DMS114 treated with DMSO at 0.1 percent for 48 hours (cell line): ENCODE results near the gene EML5.
"Not testable (repeated sequence)": the region's sequence is repeated elsewhere in the genome, so short reads cannot be mapped to it uniquely, and the experiment has no call there.

Experiments
- DNase-seq: peaks from one replicate; lab custom pipeline; 2025; ENCODE audit not compliant: unreplicated experiment; lab: John Stamatoyannopoulos, UW

EML5 gene

DNA sequence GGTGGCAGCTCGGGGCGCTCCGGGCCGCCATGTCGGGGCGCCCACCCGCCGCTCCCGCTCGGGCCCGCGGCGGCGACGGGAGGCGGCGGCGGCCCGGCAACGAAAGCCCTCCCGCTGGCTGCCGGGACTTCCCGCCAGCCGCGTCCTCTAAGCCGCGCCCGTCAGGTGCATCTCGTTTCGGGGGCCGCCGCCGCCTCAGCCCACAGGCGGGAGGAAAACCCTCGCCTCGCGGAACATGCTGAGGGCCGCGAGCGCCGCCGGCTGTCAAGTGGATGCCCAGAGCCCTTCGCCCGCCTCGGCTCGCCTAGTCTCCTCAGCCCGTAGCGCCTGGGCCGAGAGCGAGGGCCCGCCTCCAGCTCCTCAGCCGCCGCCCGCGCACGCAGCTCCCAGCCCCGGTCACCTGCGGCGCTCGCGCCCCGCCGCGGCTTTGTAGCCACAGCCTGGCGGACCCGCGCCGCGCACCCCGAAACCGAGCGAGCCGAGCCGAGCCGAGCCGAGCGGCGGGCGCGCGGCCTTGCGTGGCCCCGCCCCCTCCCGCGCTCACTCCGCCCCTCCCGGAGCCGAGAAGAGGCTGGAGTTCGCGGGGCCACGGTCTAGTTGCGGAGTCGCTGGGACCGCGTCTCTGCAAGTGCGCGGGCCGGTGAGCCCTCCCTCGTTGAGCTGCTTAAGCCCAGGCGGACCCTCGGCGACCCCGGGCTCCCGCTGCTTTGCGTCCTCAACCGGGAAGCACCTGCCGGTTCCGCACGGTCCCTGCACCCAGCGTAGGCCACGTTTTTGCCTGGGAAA lies at the start of gene EML5:
EML5 (minus strand) TSS at position 481 of the 786 bp plus-strand sequence; CDS start at position 31, 450 bp downstream.
- peak; percentile 36 for DNase-seq

DNA sequence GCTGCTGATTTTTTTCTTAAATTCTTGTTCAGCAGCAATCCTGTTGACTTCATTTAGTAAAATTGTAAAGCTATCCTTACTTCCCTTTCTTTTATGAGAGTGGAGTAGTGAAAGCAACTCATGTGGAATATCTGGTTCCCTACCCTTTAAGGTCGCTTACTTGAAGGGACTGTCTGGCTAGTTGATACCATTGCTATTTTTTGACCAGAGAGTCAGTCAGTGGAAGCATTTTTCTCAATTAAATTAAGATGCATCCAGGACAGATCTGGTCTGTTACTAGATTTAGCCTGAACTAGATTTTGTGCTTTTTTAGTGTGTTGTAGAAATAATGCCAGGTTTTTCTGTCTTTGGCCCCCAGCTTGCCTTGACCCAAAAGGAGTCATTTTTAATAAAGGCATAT lies 49.7 kb upstream of the EML5 start:
- DNase-seq, result no peak

DNA sequence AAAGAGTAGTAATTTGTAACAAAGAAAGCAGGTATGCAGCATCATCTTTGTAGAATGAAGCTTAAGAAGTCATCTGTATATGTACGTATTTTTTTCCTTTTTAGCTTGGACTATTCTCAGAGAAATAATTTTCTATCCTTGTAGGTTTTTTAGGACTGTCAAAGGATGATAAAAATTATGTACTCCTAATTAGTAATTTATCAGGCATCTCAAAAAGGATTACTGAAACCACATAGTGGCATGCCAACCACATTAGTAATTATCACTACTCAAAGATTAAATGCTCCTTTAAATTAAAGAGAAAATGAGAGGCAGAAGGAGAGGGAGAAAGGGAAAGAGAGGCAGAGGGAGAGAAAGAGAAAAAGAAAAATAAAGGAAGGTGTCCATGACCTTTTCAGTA lies 49.0 kb upstream of the EML5 start:
- no peak for DNase-seq

- no peak for DNase-seq
Observed at GRCh38 chr14:88840926-88841325, 48.2 kb upstream of the EML5 start.

- no peak for DNase-seq
Observed at GRCh38 chr14:88838015-88838414, 45.3 kb upstream of the EML5 start.

DNA sequence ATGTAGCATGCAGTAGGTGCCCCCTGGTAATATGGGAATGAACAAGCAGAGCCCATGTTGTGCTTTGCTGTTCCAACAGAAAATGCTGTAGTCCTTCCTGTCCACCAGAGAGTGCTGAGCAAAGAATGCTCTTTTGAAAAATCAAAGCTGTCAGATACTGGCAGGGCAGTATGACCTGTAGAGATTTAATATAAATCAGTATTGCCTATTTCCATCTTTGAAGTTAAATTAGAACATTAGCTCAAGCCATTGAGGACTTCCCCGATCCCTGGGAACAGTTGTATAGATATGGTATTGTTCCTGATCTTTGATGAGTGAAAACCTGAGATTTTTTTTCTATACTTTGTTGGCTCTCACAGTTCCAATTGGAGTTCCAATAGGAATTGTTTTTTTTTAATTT lies 44.7 kb upstream of the EML5 start:
- no peak for DNase-seq

DNA sequence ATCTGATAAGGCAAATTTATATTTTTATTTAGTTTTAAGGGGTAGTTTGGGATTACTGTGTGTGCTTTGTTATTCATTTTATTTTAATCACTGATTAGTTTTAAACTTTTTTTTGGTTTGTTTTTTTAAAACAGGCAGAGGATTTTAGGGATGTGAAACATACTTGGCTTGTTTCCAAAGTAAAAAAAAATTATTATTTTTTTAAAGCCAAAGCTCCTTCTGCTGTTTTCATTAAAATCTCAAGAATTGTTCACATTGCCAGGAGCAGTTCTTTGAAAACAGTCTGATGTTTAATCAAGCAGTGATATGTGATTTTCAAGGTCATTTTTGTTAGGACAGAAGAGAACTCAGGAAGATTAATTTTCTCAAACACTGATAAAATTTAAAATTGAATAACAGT lies 42.9 kb upstream of the EML5 start:
- DNase-seq, result no peak

GRCh38 chr14:88834883-88835431 lies 42.2 kb upstream of the EML5 start:
- no peak for DNase-seq

- no peak for DNase-seq
Observed at GRCh38 chr14:88831284-88831683, 38.5 kb upstream of the EML5 start.

- no peak for DNase-seq
Observed at GRCh38 chr14:88829685-88830302, 37.0 kb upstream of the EML5 start.

GRCh38 chr14:88829188-88829587 lies 36.4 kb upstream of the EML5 start:
- DNase-seq, result no peak

- DNase-seq, result no peak
Observed at GRCh38 chr14:88825503-88825902, 32.8 kb upstream of the EML5 start.

GRCh38 chr14:88825078-88825458 lies 32.3 kb upstream of the EML5 start:
- DNase-seq, result no peak

DNA sequence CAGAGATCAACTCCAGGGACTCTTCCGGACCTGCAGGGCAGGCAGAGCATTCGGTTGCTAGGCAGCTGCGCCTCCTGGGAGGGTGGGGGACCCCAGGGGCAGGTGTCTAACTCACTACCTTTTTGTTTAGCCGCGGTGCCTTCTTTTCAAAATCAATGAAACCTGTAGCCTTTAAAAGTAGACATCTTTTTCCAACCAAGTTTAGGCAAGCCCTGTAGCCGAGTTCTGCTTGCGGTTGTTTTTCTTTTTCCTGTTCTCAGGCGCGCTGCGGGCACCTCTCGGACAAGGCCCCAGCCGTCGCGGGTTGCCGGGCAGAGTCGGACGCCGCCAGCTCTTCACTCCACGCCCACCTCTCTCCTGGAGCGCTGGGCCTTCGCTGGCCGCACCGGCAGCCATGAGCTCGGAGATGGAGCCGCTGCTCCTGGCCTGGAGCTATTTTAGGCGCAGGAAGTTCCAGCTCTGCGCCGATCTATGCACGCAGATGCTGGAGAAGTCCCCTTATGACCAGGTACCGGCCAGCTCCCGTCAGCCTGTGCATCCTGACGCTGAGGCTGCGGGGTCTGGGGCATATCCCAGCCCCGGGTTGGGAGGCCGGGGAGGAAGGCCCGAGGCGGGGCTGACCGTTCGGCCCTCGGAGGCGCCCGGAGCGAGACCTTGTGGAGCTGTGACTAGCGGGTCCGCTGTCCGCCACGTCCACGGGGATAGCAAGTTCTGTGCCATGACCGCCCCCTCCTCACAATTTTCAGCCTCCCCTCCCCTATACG lies 31.7 kb upstream of the EML5 start, which contains the start of gene TTC8:
TTC8 (plus strand) TSS at position 338 of the 764 bp plus-strand sequence; CDS start at position 395, 57 bp downstream.
- DNase-seq, result peak; percentile 79

DNA sequence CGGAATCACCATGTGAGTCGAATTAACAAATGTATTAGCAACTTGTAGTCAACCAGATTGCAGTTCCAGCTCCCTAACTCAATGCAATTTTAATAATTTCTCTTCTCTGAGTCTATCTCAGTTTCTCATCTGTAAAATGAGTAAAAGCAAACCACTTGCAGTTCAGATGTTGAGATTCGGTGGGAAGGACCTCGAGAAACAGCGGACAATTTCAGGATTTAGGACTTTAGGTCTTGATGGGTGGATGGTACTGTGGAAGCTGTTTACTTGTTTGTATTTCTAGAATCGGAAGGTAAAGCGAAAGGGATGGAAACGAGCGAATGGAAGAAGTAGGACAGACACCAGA lies 31.2 kb upstream of the EML5 start:
- DNase-seq, result no peak

- no peak for DNase-seq
Observed at GRCh38 chr14:88821888-88822287, 29.1 kb upstream of the EML5 start.

- DNase-seq, result no peak
Observed at GRCh38 chr14:88821378-88821777, 28.6 kb upstream of the EML5 start.

DNA sequence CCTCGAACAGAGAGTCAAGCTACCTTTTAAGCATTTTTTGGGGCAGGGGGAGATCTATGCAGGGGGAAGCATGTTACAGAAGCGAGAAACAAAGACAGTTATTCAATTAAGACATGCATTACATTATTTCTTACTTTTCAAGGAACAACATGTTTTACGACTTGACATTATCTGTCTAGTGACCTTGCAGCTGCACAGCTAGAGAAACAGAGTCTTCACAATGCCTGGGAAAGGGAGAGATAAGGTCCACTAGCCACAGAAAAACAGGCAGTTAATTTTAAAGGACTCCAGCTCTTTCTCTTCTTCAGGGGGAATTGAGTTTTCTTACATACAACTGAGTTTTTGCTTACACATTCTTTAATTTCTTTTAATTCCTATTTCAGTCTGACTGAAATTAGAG lies 26.9 kb upstream of the EML5 start:
- DNase-seq, result not testable (repeated sequence)

DNA sequence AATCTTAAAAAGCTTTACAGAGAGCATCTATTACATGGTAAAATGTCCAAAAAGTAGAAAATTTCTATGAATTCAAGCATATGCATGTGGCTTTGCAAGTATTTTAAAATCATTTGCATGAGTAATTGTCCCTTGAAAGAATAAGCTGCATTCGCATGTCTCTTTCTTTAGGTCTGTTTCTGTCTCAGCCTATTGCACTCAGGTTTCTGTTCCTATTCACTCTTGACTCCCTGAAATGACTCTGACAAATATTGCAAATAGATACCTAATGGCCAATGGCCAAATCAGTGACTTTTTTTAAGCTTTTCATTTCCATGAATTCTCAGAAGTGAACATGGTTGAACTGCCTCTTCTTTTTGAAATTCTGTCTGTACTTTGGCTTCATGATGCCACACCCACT lies 25.3 kb upstream of the EML5 start:
- no peak for DNase-seq

- no peak for DNase-seq
Observed at GRCh38 chr14:88815980-88816379, 23.2 kb upstream of the EML5 start.

DNA sequence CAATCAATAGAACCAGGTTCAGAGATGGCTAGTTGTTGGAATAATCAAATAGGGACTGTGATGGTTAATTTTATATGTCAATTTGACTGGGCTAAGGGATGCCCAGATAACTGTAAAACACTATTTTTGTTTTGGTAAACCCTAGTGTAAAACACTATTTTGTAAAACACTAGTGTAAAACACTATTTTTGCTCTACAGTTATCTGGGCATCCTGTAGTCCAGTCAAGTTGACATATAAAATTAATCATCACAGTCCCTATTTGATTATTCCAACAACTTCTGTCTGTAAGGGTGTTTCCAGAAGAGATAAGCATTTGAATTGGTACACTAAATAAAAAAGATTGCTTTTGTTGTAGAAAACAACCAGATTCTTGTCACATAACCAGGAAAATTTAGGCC lies 15.6 kb upstream of the EML5 start:
- DNase-seq, result no peak

DNA sequence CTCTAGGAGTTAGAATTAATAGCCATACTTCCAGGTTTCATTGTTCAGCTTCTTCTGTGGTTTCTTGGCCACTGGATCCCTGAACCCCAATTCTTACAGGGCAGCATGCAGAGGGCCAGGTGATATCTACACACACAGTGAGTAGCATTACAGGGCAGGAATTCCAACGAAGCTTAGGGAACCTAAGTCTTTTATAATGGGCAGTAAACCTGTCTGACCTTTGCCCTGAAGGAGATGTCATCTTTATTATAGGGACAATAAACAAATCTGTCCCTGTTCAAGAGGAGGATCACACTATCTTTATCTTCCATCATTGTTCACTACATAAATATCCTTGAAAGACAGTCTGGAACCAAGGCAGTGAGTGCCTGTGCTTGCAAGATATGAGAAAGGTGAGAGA lies 11.7 kb upstream of the EML5 start:
- no peak for DNase-seq
